Measurements from ENCODE around the gene CD38.

GRCh38 chr4:15894921-15895916 lies 117.1 kb downstream of the CD38 start:
- TF ChIP-seq SIN3A (IDR thresholded peaks at IDR 0.05; ENCODE audit: low read depth) (no peak), CTCF (IDR thresholded peaks at IDR 0.05 in 2 of 3, conservative IDR thresholded peaks at IDR 0.05 in 1 of 3; ENCODE audit: borderline replicate concordance in 1 of 3, insufficient read depth in 1 of 3, low read depth in 2 of 3, low read length in 2 of 3) (no peak), POLR2AphosphoS5 (IDR thresholded peaks at IDR 0.05; ENCODE audit: low read depth, low read length) (no peak), EZH2phosphoT487 (IDR thresholded peaks at IDR 0.05; ENCODE audit: borderline replicate concordance) (no peak), EZH2 (IDR thresholded peaks at IDR 0.05) (no peak), MAX (IDR thresholded peaks at IDR 0.05) (no peak), RAD21 (IDR thresholded peaks at IDR 0.05; ENCODE audit: low read depth) (no peak), POLR2A (IDR thresholded peaks at IDR 0.05; ENCODE audit: borderline replicate concordance, extremely low read depth, insufficient read depth, insufficient read length) (no peak), CEBPB (IDR thresholded peaks at IDR 0.05; ENCODE audit: low read depth) (no peak), EGR1 (IDR thresholded peaks at IDR 0.05; ENCODE audit: low read depth) (no peak), ZNF274 (IDR thresholded peaks at IDR 0.05; ENCODE audit: low read depth, low read length) (no peak), YY1 (IDR thresholded peaks at IDR 0.05; ENCODE audit: extremely low read depth, insufficient replicate concordance, low read depth, low read length) (no peak), ELF1 (IDR thresholded peaks at IDR 0.05; ENCODE audit: borderline replicate concordance, low read depth) (no peak)
- TF ChIP-seq, protein P1, sequence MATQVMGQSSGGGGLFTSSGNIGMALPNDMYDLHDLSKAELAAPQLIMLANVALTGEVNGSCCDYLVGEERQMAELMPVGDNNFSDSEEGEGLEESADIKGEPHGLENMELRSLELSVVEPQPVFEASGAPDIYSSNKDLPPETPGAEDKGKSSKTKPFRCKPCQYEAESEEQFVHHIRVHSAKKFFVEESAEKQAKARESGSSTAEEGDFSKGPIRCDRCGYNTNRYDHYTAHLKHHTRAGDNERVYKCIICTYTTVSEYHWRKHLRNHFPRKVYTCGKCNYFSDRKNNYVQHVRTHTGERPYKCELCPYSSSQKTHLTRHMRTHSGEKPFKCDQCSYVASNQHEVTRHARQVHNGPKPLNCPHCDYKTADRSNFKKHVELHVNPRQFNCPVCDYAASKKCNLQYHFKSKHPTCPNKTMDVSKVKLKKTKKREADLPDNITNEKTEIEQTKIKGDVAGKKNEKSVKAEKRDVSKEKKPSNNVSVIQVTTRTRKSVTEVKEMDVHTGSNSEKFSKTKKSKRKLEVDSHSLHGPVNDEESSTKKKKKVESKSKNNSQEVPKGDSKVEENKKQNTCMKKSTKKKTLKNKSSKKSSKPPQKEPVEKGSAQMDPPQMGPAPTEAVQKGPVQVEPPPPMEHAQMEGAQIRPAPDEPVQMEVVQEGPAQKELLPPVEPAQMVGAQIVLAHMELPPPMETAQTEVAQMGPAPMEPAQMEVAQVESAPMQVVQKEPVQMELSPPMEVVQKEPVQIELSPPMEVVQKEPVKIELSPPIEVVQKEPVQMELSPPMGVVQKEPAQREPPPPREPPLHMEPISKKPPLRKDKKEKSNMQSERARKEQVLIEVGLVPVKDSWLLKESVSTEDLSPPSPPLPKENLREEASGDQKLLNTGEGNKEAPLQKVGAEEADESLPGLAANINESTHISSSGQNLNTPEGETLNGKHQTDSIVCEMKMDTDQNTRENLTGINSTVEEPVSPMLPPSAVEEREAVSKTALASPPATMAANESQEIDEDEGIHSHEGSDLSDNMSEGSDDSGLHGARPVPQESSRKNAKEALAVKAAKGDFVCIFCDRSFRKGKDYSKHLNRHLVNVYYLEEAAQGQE (IDR thresholded peaks at IDR 0.05; ENCODE audit: low read depth): no peak

All from HCT116 (cell line).